Activated CD8-positive, alpha-beta memory T cell treated with anti-CD3 and anti-CD28 coated beads, Interleukin-2, amount 10 ng/mL, durations not matched to agents 7 days and 5 days (primary cell): ENCODE data around the gene KLK1. TPM values are rescaled to one million over a fixed set of nuclear protein-coding genes. Genes with fewer than 3 reads are reported as not detected.

Experiments used
- ATAC-seq: fragments of 150-1000 bp; cut with Tn5 transposase; one replicate; pipeline ENCODE4 v1.10.0; 2021; ENCODE audit warnings: moderate library complexity
- CTCF ChIA-PET: fragments of 350-600 bp; sonication (Branson Sonifier 250); formaldehyde crosslinking; loops from one replicate; lab custom pipeline; 2021; ENCODE audit warnings: antibody characterized with exemption; lab: Charles Lee
- DNase-seq: peaks from one replicate; pipeline ENCODE4 v3.0.0-alpha.2; 2020
- H3K27ac Mint-ChIP-seq: one replicate; pipeline ENCODE4 v1.8.0; 2021; ENCODE audit warnings: mild to moderate bottlenecking, mixed read lengths
- H3K27me3 Mint-ChIP-seq: one replicate; pipeline ENCODE4 v1.8.0; 2021; ENCODE audit warnings: mixed read lengths
- H3K36me3 Mint-ChIP-seq: one replicate; pipeline ENCODE4 v1.8.0; 2021; ENCODE audit warnings: mild to moderate bottlenecking, mixed read lengths
- H3K4me1 Mint-ChIP-seq: one replicate; pipeline ENCODE4 v1.8.0; 2021; ENCODE audit warnings: mixed read lengths
- H3K4me3 Mint-ChIP-seq: one replicate; pipeline ENCODE4 v1.8.0; 2021; ENCODE audit warnings: mild to moderate bottlenecking, moderate library complexity, mixed read lengths
- H3K9me3 Mint-ChIP-seq: one replicate; pipeline ENCODE4 v1.8.0; 2022; ENCODE audit warnings: low read depth, mixed read lengths
- total RNA-seq, 2 experiments: library from RNA; stranded (reverse); gene quantifications; one replicate each; pipeline ENCODE4 v1.2.3, GENCODE V29; 2021

Gene KLK1
- total RNA-seq, 2 experiments from 2014 or later: 3.0 to 3.2 TPM

GRCh38 chr19:50844296-50844935 is 20.8 kb upstream of the KLK1 start:
- CTCF ChIA-PET: no interaction called here
- H3K36me3 Mint-ChIP-seq: no peaks in the 10 kb centered on the region
- DNase-seq (no peak), ATAC-seq (no peak)
- H3K27me3 Mint-ChIP-seq: peaks cover 28% of the 10 kb centered on the region
- no peak overlapping the region for H3K4me3 Mint-ChIP-seq
- H3K9me3 Mint-ChIP-seq: no peaks in the 10 kb centered on the region
- no peaks in the 10 kb centered on the region for H3K4me1 Mint-ChIP-seq
- H3K27ac Mint-ChIP-seq: no peak overlapping the region

DNA sequence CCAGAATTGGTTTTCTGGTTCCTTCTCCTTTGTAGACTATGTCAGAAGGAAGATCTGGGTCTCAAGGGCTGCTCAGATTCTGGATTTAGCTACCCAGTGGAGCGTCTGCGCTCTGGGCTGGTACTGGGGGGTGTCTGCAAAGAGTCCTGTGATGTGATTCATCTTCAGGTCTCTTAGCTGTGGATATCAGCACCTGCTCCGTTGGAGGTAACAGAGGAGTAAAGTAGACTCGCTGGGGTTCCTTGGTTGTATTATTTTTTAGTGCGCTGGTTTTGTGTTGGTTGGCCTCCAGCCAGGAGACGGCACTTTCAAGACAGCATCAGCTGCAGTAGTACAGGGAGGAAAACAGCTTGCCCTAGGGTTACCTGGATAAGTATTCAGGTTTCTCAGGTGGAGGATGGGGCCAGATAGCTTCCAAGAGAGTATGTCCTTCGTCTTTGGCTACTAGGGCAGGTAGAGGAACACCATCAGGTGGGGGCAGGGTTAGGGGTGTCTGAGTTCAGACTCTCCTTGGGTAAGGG is 20.2 kb upstream of the KLK1 start:
- DNase-seq (no peak), ATAC-seq (no peak)
- CTCF ChIA-PET: no interaction called here
- Mint-ChIP-seq H3K9me3 (no peaks in the 10 kb centered on the region), H3K4me3 (no peak overlapping the region), H3K36me3 (no peaks in the 10 kb centered on the region), H3K27me3 (peaks cover 28% of the 10 kb centered on the region), H3K27ac (no peak overlapping the region), H3K4me1 (no peaks in the 10 kb centered on the region)

DNA sequence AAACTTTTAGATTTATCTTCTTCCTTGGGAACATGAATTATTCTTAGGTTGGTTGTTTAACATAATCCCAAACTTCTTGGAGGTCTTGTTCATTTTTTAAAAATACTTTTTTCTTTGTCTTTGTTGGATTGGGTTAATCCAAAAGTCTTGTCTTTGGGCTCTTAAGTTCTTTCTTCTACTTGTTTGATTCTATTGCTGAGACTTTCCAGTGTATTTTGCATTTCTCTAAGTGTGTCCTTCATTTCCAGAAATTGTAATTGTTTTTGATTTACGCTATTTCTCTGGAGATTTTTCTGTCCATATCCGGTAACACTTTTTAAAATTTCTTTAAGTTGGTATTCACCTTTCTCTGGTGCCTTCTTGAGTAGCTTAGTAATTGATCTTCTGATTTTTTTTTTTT is 19.6 kb upstream of the KLK1 start:
- CTCF ChIA-PET: no interaction called here
- Mint-ChIP-seq H3K36me3 (no peaks in the 10 kb centered on the region), H3K4me1 (peaks cover under 1% of the 10 kb centered on the region), H3K27ac (no peak overlapping the region), H3K9me3 (no peaks in the 10 kb centered on the region), H3K27me3 (peaks cover 23% of the 10 kb centered on the region), H3K4me3 (no peak overlapping the region)
- no peak for ATAC-seq
- DNase-seq: no peak

GRCh38 chr19:50842130-50842529 is 18.5 kb upstream of the KLK1 start:
- H3K27me3 Mint-ChIP-seq: peaks cover 27% of the 10 kb centered on the region
- no peak for ATAC-seq
- no peaks in the 10 kb centered on the region for H3K36me3 Mint-ChIP-seq
- H3K4me1 Mint-ChIP-seq: peaks cover 2% of the 10 kb centered on the region
- H3K4me3 Mint-ChIP-seq: no peak overlapping the region
- no peak overlapping the region for H3K27ac Mint-ChIP-seq
- H3K9me3 Mint-ChIP-seq: no peaks in the 10 kb centered on the region
- no peak for DNase-seq
- CTCF ChIA-PET: no interaction called here

DNA sequence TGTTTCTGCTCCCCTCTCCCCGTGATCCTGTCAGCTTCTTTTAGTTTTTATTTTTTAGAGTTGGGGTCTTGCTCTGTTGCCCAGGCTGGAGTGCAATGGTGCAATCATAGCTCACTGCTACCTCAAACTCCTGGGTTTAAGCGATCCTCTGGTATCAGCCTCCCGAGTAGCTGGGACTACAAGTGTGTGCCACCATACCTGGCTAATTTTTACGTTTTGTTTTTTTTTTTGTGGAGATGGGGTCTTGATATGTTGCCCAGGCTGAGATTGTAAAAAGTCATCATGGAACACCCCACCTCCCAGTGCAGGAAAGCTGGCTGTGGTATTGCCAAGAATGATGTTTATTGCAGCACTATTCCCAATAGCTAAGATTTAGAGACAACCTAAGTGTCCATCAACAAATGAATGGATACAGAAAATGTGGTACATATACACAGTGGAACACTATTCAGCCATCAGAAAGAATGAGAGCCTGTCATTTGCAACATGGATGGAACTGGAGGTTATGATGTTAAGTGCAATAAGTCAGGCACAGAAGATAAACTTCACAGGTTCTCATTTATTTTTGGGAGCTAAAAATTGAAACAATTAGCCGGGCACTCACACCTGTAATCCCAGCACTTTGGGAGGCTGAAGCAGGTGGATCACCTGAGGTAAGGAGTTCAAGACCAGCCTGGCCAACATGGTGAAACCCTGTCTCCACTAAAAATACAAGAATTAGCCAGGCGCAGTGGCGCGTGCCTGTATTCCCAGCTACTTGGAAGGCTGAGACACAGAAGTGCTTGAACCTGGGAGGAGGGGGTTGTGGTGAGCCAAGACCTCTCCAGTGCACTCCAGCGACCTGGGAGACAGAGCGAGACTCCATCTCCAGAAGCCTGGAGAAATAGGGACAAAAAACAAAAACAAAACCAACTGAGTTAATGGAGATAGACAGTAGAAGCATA is 16.4 kb upstream of the KLK1 start:
- Mint-ChIP-seq H3K27ac (no peak overlapping the region), H3K4me3 (no peak overlapping the region), H3K27me3 (peaks cover 36% of the 10 kb centered on the region), H3K4me1 (peaks cover 11% of the 10 kb centered on the region), H3K9me3 (no peaks in the 10 kb centered on the region), H3K36me3 (no peaks in the 10 kb centered on the region)
- CTCF ChIA-PET: interaction anchor here (0.6 kb wide), 1 partner anchor 175 kb away, joined by 3 read pairs; no protein-coding TSS in a partner anchor
- ATAC-seq (no peak), DNase-seq (no peak)

- Mint-ChIP-seq H3K36me3 (no peaks in the 10 kb centered on the region), H3K4me1 (peaks cover 11% of the 10 kb centered on the region), H3K27me3 (peaks cover 34% of the 10 kb centered on the region), H3K4me3 (no peak overlapping the region), H3K9me3 (no peaks in the 10 kb centered on the region), H3K27ac (no peak overlapping the region)
- DNase-seq (no peak), ATAC-seq (no peak)
- CTCF ChIA-PET: no interaction called here
Observed at GRCh38 chr19:50838239-50838638, 14.7 kb upstream of the KLK1 start.

DNA sequence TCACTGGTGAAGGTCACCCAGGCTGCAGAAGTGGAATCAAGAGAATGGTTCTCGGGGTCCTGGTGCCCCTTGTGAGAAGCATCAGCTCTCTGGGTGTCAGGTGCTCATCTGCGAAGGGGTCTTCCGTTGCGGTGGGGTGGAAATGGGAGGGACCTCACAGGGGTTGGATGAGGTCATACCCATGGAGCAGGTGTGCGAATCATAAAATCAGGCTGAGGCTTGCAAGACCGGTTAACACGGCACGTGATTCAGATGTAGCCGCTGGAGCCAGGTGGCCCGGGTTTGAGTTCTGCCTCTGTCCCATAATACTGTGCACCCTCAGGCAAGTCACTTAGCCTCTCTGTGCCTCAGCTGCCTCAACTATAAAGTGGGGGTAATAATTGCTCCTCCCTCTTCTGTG is 13.7 kb upstream of the KLK1 start:
- H3K36me3 Mint-ChIP-seq: no peaks in the 10 kb centered on the region
- CTCF ChIA-PET: no interaction called here
- H3K4me3 Mint-ChIP-seq: no peak overlapping the region
- no peaks in the 10 kb centered on the region for H3K9me3 Mint-ChIP-seq
- peaks cover 40% of the 10 kb centered on the region for H3K27me3 Mint-ChIP-seq
- H3K27ac Mint-ChIP-seq: no peak overlapping the region
- DNase-seq (no peak), ATAC-seq (no peak)
- peaks cover 11% of the 10 kb centered on the region for H3K4me1 Mint-ChIP-seq

GRCh38 chr19:50836543-50837195 is 13.1 kb upstream of the KLK1 start:
- Mint-ChIP-seq H3K9me3 (no peaks in the 10 kb centered on the region), H3K27ac (no peak overlapping the region), H3K4me1 (peaks cover 11% of the 10 kb centered on the region), H3K27me3 (peaks cover 40% of the 10 kb centered on the region), H3K36me3 (no peaks in the 10 kb centered on the region), H3K4me3 (peak overlapping the region; percentile 68)
- DNase-seq (no peak), ATAC-seq (no peak)
- CTCF ChIA-PET: no interaction called here

DNA sequence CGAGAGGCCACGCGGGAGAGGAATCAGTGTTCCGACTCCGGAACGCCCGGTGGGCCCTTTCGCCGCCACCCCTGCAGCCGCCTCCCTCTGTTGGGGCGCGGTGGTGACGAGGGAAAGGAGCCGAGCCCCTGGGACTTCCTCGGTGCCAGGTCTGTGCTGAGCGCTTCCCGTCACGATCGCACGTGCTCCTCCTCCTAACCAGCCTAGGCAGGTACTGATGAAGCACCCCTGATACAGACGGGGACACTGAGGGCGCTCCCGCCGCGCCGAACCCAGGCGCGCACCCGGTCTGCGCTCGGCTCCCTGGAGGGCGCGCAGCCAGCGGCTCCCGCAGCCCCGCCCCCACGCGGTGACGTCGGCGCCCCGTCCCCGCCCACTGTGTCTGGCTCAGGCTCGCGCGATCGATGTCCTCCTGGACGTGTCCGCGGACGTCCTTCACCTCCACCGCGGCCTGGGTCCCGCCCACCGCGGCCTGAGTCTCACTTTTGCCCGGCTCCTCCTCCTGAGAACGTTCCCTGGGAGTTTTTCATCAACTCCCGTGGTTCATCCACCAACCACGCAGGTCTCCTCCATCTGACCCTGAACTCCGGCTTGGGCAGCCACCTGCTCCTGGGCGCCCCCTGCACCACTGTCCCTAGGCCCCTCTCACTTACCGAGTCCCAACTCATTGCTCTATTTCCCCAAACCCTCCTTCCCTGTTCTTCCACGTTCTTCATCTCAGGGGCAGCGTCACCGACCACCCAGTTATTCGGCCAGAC is 12.4 kb upstream of the KLK1 start:
- Mint-ChIP-seq H3K9me3 (no peaks in the 10 kb centered on the region), H3K4me1 (peaks cover 11% of the 10 kb centered on the region), H3K4me3 (peak overlapping the region; percentile 68), H3K27ac (no peak overlapping the region), H3K27me3 (peaks cover 40% of the 10 kb centered on the region), H3K36me3 (no peaks in the 10 kb centered on the region)
- CTCF ChIA-PET: no interaction called here
- ATAC-seq (peak; percentile 96), DNase-seq (peak; percentile 83)

- peaks cover 41% of the 10 kb centered on the region for H3K27me3 Mint-ChIP-seq
- ATAC-seq (peak; percentile 4), DNase-seq (no peak)
- no peaks in the 10 kb centered on the region for H3K36me3 Mint-ChIP-seq
- no peak overlapping the region for H3K27ac Mint-ChIP-seq
- CTCF ChIA-PET: interaction anchor here (1.2 kb wide), 1 partner anchor 280 kb away, joined by 3 read pairs; no protein-coding TSS in a partner anchor
- H3K9me3 Mint-ChIP-seq: no peaks in the 10 kb centered on the region
- peaks cover 11% of the 10 kb centered on the region for H3K4me1 Mint-ChIP-seq
- H3K4me3 Mint-ChIP-seq: peak overlapping the region; percentile 68
Observed at GRCh38 chr19:50835103-50835784, 11.7 kb upstream of the KLK1 start.

- peaks cover 46% of the 10 kb centered on the region for H3K27me3 Mint-ChIP-seq
- ATAC-seq: no peak
- no peak overlapping the region for H3K27ac Mint-ChIP-seq
- peaks cover 11% of the 10 kb centered on the region for H3K4me1 Mint-ChIP-seq
- H3K4me3 Mint-ChIP-seq: no peak overlapping the region
- DNase-seq: no peak
- no peaks in the 10 kb centered on the region for H3K36me3 Mint-ChIP-seq
- CTCF ChIA-PET: no interaction called here
- H3K9me3 Mint-ChIP-seq: no peaks in the 10 kb centered on the region
Observed at GRCh38 chr19:50833802-50834167, 10.2 kb upstream of the KLK1 start.

DNA sequence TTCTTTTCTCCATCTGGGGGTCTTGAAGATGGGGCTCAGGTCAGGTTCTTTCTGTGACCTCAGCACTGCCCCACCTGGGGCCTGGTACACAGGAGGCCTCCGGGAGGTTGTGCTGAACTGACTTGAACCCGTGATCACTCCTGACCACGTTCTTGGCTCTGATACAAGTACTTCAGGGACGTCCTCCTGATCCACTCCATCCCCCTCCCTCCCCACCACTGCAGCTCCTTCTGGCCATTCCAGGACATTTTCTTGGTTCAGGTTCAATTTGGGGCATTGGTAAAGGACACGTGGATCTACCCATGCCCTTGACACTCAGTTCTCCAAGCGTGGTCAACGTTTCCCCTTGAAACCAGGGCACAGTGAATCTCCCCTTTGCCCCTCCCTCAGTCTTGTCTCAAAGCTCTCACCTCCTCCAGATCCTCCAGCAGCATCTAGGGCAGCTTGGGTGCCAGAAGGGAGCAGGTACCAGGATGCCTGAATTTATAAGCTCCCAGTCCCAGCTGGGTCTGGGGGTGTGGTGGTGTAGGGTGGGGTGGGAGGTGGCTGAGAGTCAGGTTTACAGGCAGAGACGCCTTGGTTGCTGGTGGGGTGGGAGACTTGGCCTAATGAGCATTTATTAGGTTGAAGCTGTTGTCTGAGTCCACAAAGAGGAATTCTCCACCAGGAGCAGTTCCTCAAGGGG is 9.7 kb upstream of the KLK1 start, which contains the start of gene KLK15:
KLK15 (minus strand) TSS at position 458 of the 685 bp plus-strand sequence. CDS start 2,082 bp downstream, outside the sequence.
- Mint-ChIP-seq H3K27ac (no peak within 1 kb of the TSS), H3K4me1 (peaks cover 11% of the 10 kb centered on the region), H3K9me3 (no peaks in the 10 kb centered on the region), H3K36me3 (no peaks in the 10 kb centered on the region), H3K4me3 (no peak within 1 kb of the TSS), H3K27me3 (peaks cover 46% of the 10 kb centered on the region)
- ATAC-seq: no peak
- DNase-seq: no peak
- CTCF ChIA-PET: no interaction called here
